HEK293 (cell line): ENCODE results near the gene HNRNPM.
A peak's percentile ranks its signal among the peaks of the same experiment; 100 is the strongest.

Experiments used
- KLF9 ChIP-seq: fragments of 450-650 bp; formaldehyde crosslinking; IDR thresholded peaks from 2 replicates; pipeline ENCODE4 v1.5.1; 2016; ENCODE audit warnings: missing biosample characterization, missing genetic modification characterization, low read depth
- SCRT2 ChIP-seq: fragments of 450-650 bp; formaldehyde crosslinking; IDR thresholded peaks from 2 replicates; pipeline ENCODE4 v1.5.1; 2016; ENCODE audit warnings: missing biosample characterization, missing genetic modification characterization
- YY1 ChIP-seq: fragments of 450-650 bp; formaldehyde crosslinking; IDR thresholded peaks from 2 replicates; pipeline ENCODE4 v1.5.1; 2018; ENCODE audit warnings: missing biosample characterization, missing genetic modification characterization
- ZEB2 ChIP-seq: fragments of 450-650 bp; formaldehyde crosslinking; IDR thresholded peaks from 2 replicates; pipeline ENCODE4 v1.5.1; 2016; ENCODE audit warnings: missing biosample characterization, missing genetic modification characterization
- ZFHX2 ChIP-seq: fragments of 450-650 bp; formaldehyde crosslinking; conservative IDR thresholded peaks from 2 replicates; pipeline ENCODE4 v1.5.1; 2016; ENCODE audit warnings: missing biosample characterization, missing genetic modification characterization
- ZNF112 ChIP-seq: fragments of 450-650 bp; formaldehyde crosslinking; IDR thresholded peaks from 2 replicates; pipeline ENCODE4 v1.5.0; 2017; ENCODE audit warnings: missing biosample characterization, missing genetic modification characterization
- ZNF132 ChIP-seq: fragments of 450-650 bp; formaldehyde crosslinking; IDR thresholded peaks from 2 replicates; pipeline ENCODE4 v1.5.1; 2017; ENCODE audit warnings: missing biosample characterization, missing genetic modification characterization, borderline replicate concordance
- ZNF133 ChIP-seq: fragments of 450-650 bp; formaldehyde crosslinking; IDR thresholded peaks from 2 replicates; pipeline ENCODE4 v1.5.1; 2016; ENCODE audit warnings: missing biosample characterization, missing genetic modification characterization
- ZNF138 ChIP-seq: fragments of 450-650 bp; formaldehyde crosslinking; IDR thresholded peaks from 2 replicates; pipeline ENCODE4 v1.5.1; 2016; ENCODE audit warnings: missing biosample characterization, missing genetic modification characterization, borderline replicate concordance
- ZNF175 ChIP-seq: fragments of 450-650 bp; formaldehyde crosslinking; IDR thresholded peaks from 2 replicates; pipeline ENCODE4 v1.5.1; 2016; ENCODE audit warnings: missing biosample characterization, missing genetic modification characterization
- ZNF266 ChIP-seq: fragments of 450-650 bp; formaldehyde crosslinking; IDR thresholded peaks from 2 replicates; pipeline ENCODE4 v1.5.1; 2016; ENCODE audit warnings: missing biosample characterization, missing genetic modification characterization, low read depth
- ZNF324 ChIP-seq: fragments of 450-650 bp; formaldehyde crosslinking; IDR thresholded peaks from 2 replicates; pipeline ENCODE4 v1.5.1; 2016; ENCODE audit warnings: missing biosample characterization, missing genetic modification characterization
- ZNF335 ChIP-seq: fragments of 450-650 bp; formaldehyde crosslinking; conservative IDR thresholded peaks from 2 replicates; pipeline ENCODE4 v1.5.1; 2016; ENCODE audit warnings: missing biosample characterization, missing genetic modification characterization
- ZNF521 ChIP-seq: fragments of 450-650 bp; formaldehyde crosslinking; IDR thresholded peaks from 2 replicates; pipeline ENCODE4 v1.5.1; 2017; ENCODE audit warnings: missing biosample characterization, mild to moderate bottlenecking, missing genetic modification characterization
- ZNF610 ChIP-seq: fragments of 450-650 bp; formaldehyde crosslinking; IDR thresholded peaks from 2 replicates; pipeline ENCODE4 v1.5.1; 2016; ENCODE audit warnings: missing biosample characterization, missing genetic modification characterization, borderline replicate concordance
- ZNF621 ChIP-seq: fragments of 450-650 bp; formaldehyde crosslinking; IDR thresholded peaks from 2 replicates; pipeline ENCODE4 v1.5.1; 2017; ENCODE audit warnings: missing biosample characterization, missing genetic modification characterization
- ZNF791 ChIP-seq: fragments of 450-650 bp; formaldehyde crosslinking; IDR thresholded peaks from 2 replicates; pipeline ENCODE4 v1.5.1; 2016; ENCODE audit warnings: missing biosample characterization, missing genetic modification characterization
- ZNF830 ChIP-seq: fragments of 450-650 bp; IDR thresholded peaks from 2 replicates; pipeline ENCODE4 v1.5.0; 2018; ENCODE audit warnings: missing biosample characterization, missing genetic modification characterization, low read depth, mild to moderate bottlenecking, moderate library complexity
- ZSCAN30 ChIP-seq: fragments of 450-650 bp; IDR thresholded peaks from 2 replicates; pipeline ENCODE4 v1.5.1; 2018; ENCODE audit warnings: missing biosample characterization, mild to moderate bottlenecking, missing genetic modification characterization, moderate library complexity
- ZXDB ChIP-seq: fragments of 450-650 bp; formaldehyde crosslinking; IDR thresholded peaks from 2 replicates; pipeline ENCODE4 v1.5.1; 2016; ENCODE audit warnings: missing biosample characterization, missing genetic modification characterization
- TF ChIP-seq, protein P1 (sequence below): fragments of 450-650 bp; formaldehyde crosslinking; IDR thresholded peaks from 2 replicates; pipeline ENCODE4 v1.5.1; 2016; ENCODE audit warnings: missing biosample characterization, missing genetic modification characterization
- TF ChIP-seq, protein P2 (sequence below): fragments of 450-650 bp; formaldehyde crosslinking; IDR thresholded peaks from 2 replicates; pipeline ENCODE4 v1.5.1; 2017; ENCODE audit warnings: missing biosample characterization, missing genetic modification characterization
- TF ChIP-seq, protein P3 (sequence below): fragments of 450-650 bp; formaldehyde crosslinking; IDR thresholded peaks from 2 replicates; pipeline ENCODE4 v1.5.1; 2016; ENCODE audit warnings: missing biosample characterization, missing genetic modification characterization
- TF ChIP-seq, protein P4 (sequence below): fragments of 450-650 bp; formaldehyde crosslinking; IDR thresholded peaks from 2 replicates; pipeline ENCODE4 v1.5.1; 2017; ENCODE audit warnings: missing biosample characterization, missing genetic modification characterization
- TF ChIP-seq, protein P5 (sequence below): fragments of 450-650 bp; formaldehyde crosslinking; IDR thresholded peaks from 2 replicates; pipeline ENCODE4 v1.5.1; 2016; ENCODE audit warnings: missing biosample characterization, missing genetic modification characterization
- TF ChIP-seq, protein P6 (sequence below): fragments of 450-650 bp; formaldehyde crosslinking; IDR thresholded peaks from 2 replicates; pipeline ENCODE4 v1.5.1; 2016; ENCODE audit warnings: missing biosample characterization, missing genetic modification characterization, borderline replicate concordance

The HNRNPM gene

DNA sequence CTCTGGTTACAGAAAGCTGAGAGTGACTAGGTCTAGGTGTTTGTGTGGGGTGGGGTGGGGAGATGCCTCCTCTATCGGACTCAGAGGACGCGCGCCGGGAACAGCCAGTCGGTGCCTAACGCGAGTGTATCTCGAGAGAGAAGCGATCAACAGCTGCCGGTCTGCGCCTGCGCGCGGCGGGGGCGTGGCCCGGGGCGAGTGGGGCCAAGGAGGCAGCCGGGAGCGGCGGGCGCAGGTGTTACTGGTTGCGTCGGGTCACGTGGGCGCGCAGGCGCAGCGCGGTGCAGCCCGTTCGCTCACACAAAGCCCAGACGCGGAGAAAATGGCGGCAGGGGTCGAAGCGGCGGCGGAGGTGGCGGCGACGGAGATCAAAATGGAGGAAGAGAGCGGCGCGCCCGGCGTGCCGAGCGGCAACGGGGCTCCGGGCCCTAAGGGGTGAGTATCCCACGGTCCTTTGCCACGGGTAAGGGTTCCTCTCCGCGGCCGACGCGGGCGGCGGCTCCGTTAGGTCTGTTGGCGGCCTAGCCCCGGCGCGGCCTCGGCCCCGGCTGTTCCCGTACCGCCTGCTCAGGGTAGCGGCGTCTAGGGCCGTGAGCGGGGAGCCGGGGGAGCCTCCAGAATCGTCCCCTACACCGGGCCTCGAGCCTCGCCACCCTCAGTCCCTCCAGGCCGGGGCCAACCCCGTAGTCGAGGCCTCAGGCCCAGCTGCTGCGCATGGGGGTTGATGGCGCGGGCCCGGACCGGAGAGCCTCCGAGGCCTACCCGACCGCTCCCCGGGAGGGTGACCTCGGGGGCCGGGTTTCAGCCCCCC, at the start of gene HNRNPM (continued):
- TF ChIP-seq, protein P1, sequence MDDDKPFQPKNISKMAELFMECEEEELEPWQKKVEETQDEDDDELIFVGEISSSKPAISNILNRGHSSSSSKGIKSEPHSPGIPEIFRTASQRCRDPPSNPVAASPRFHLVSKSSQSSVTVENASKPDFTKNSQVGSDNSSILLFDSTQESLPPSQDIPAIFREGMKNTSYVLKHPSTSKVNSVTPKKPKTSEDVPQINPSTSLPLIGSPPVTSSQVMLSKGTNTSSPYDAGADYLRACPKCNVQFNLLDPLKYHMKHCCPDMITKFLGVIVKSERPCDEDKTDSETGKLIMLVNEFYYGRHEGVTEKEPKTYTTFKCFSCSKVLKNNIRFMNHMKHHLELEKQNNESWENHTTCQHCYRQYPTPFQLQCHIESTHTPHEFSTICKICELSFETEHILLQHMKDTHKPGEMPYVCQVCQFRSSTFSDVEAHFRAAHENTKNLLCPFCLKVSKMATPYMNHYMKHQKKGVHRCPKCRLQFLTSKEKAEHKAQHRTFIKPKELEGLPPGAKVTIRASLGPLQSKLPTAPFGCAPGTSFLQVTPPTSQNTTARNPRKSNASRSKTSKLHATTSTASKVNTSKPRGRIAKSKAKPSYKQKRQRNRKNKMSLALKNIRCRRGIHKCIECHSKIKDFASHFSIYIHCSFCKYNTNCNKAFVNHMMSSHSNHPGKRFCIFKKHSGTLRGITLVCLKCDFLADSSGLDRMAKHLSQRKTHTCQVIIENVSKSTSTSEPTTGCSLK (tag by site-specific recombination): no peak
- TF ChIP-seq ZNF175 (tag by site-specific recombination) (no peak), ZNF132 (tag by site-specific recombination) (no peak), ZFHX2 (tag by site-specific recombination) (no peak; the same call in 1 of the 2 replicates), ZNF335 (tag by site-specific recombination) (peak; percentile 65), ZNF610 (tag by site-specific recombination) (peak; percentile 93), ZSCAN30 (tag by site-specific recombination) (peak; percentile 55; the same call in 1 of the 2 replicates), KLF9 (tag by site-specific recombination) (peak; percentile 94), ZNF138 (tag by site-specific recombination) (0 out of 2 replicates have a peak, but pooled peaks have one; percentile 20), ZNF791 (no peak), YY1 (tag by site-specific recombination) (peak; percentile 97), ZNF830 (no peak), ZXDB (peak; percentile 74), ZNF133 (0 out of 2 replicates have a peak, but pooled peaks have one; percentile 21), ZNF521 (tag by site-specific recombination) (no peak), ZEB2 (peak; percentile 65), ZNF112 (tag by site-specific recombination) (no peak), SCRT2 (tag by site-specific recombination) (peak; percentile 91), ZNF621 (no peak), ZNF266 (0 out of 2 replicates have a peak, but pooled peaks have one; percentile 4), ZNF324 (tag by site-specific recombination) (peak; percentile 71; the same call in 1 of the 2 replicates)
- TF ChIP-seq, protein P2, sequence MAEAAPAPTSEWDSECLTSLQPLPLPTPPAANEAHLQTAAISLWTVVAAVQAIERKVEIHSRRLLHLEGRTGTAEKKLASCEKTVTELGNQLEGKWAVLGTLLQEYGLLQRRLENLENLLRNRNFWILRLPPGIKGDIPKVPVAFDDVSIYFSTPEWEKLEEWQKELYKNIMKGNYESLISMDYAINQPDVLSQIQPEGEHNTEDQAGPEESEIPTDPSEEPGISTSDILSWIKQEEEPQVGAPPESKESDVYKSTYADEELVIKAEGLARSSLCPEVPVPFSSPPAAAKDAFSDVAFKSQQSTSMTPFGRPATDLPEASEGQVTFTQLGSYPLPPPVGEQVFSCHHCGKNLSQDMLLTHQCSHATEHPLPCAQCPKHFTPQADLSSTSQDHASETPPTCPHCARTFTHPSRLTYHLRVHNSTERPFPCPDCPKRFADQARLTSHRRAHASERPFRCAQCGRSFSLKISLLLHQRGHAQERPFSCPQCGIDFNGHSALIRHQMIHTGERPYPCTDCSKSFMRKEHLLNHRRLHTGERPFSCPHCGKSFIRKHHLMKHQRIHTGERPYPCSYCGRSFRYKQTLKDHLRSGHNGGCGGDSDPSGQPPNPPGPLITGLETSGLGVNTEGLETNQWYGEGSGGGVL (tag by site-specific recombination): peak; percentile 43; the same call in 1 of the 2 replicates
- TF ChIP-seq, protein P3, sequence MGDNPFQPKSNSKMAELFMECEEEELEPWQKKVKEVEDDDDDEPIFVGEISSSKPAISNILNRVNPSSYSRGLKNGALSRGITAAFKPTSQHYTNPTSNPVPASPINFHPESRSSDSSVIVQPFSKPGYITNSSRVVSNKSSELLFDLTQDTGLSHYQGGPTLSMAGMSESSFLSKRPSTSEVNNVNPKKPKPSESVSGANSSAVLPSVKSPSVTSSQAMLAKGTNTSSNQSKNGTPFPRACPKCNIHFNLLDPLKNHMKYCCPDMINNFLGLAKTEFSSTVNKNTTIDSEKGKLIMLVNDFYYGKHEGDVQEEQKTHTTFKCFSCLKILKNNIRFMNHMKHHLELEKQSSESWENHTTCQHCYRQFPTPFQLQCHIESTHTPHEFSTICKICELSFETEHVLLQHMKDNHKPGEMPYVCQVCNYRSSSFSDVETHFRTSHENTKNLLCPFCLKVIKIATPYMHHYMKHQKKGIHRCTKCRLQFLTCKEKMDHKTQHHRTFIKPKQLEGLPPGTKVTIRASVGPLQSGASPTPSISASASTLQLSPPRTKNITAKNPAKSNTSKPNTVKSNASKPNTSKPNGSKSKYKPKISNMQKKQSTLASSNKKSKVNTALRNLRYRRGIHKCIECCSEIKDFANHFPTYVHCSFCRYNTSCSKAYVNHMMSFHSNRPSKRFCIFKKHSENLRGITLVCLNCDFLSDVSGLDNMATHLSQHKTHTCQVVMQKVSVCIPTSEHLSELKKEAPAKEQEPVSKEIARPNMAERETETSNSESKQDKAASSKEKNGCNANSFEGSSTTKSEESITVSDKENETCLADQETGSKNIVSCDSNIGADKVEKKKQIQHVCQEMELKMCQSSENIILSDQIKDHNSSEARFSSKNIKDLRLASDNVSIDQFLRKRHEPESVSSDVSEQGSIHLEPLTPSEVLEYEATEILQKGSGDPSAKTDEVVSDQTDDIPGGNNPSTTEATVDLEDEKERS: no peak; the same call in 1 of the 2 replicates
- TF ChIP-seq, protein P4, sequence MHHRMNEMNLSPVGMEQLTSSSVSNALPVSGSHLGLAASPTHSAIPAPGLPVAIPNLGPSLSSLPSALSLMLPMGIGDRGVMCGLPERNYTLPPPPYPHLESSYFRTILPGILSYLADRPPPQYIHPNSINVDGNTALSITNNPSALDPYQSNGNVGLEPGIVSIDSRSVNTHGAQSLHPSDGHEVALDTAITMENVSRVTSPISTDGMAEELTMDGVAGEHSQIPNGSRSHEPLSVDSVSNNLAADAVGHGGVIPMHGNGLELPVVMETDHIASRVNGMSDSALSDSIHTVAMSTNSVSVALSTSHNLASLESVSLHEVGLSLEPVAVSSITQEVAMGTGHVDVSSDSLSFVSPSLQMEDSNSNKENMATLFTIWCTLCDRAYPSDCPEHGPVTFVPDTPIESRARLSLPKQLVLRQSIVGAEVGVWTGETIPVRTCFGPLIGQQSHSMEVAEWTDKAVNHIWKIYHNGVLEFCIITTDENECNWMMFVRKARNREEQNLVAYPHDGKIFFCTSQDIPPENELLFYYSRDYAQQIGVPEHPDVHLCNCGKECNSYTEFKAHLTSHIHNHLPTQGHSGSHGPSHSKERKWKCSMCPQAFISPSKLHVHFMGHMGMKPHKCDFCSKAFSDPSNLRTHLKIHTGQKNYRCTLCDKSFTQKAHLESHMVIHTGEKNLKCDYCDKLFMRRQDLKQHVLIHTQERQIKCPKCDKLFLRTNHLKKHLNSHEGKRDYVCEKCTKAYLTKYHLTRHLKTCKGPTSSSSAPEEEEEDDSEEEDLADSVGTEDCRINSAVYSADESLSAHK: 0 out of 2 replicates have a peak, but pooled peaks have one; percentile 19
- TF ChIP-seq, protein P5, sequence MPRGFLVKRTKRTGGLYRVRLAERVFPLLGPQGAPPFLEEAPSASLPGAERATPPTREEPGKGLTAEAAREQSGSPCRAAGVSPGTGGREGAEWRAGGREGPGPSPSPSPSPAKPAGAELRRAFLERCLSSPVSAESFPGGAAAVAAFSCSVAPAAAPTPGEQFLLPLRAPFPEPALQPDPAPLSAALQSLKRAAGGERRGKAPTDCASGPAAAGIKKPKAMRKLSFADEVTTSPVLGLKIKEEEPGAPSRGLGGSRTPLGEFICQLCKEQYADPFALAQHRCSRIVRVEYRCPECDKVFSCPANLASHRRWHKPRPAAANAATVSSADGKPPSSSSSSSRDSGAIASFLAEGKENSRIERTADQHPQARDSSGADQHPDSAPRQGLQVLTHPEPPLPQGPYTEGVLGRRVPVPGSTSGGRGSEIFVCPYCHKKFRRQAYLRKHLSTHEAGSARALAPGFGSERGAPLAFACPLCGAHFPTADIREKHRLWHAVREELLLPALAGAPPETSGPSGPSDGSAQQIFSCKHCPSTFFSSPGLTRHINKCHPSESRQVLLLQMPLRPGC: no peak
- TF ChIP-seq, protein P6, sequence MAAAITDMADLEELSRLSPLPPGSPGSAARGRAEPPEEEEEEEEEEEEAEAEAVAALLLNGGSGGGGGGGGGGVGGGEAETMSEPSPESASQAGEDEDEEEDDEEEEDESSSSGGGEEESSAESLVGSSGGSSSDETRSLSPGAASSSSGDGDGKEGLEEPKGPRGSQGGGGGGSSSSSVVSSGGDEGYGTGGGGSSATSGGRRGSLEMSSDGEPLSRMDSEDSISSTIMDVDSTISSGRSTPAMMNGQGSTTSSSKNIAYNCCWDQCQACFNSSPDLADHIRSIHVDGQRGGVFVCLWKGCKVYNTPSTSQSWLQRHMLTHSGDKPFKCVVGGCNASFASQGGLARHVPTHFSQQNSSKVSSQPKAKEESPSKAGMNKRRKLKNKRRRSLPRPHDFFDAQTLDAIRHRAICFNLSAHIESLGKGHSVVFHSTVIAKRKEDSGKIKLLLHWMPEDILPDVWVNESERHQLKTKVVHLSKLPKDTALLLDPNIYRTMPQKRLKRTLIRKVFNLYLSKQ (tag by site-specific recombination): peak; percentile 29; the same call in 1 of the 2 replicates
